Upper lobe of left lung (tissue), 4 donors: Measurements from ENCODE around the gene PVALB.
A peak's percentile ranks its signal among the peaks of the same experiment; 100 is the strongest.

Experiments used
- EP300 ChIP-seq, 4 donors: sonication (generic); formaldehyde crosslinking; IDR thresholded peaks; one replicate each; pipeline ENCODE4 v1.5.1; 2017; ENCODE audit warnings: antibody characterized with exemption in 4 of 4, control low read depth in 2 of 4
- POLR2A ChIP-seq, 4 donors: fragments of 450-650 bp; IDR thresholded peaks; one replicate each; pipeline ENCODE4 v1.5.1; 2016 to 2017; ENCODE audit warnings: antibody characterized with exemption in 4 of 4, mild to moderate bottlenecking in 2 of 4
- POLR2AphosphoS5 ChIP-seq, 2 donors: sonication (generic); formaldehyde crosslinking; IDR thresholded peaks; one replicate each; pipeline ENCODE4 v1.5.1; 2017; ENCODE audit warnings: antibody characterized with exemption in 2 of 2
- TF ChIP-seq, protein P1 (sequence below), 6 experiments: fragments of 450-650 bp in 4 of 6; fragments of 200-600 bp in 2 of 6; sonication (generic) in 2 of 6; IDR thresholded peaks; one replicate each; pipeline ENCODE4 v1.5.1; 2016 to 2019; ENCODE audit warnings: antibody characterized with exemption in 6 of 6

DNA sequence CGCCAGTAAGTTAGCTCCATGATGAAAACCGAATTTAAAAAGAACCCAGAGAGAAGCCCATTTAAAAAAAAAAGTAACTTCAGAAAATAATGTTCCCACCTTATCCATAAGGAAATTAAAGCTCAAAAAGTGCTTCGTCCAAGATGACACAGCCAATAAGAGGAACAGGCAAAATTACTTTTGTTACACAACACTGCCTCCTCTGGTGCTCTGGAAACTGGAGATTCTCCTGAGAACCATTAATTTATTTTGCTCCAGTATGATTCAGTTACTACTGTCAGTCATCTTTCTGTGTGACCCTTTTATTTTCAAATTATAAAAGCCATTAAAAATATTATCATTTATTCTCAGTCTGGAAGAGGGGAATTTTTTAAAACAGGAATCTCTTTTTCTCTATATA, 42.9 kb downstream of the PVALB start:
- TF ChIP-seq POLR2A (IDR thresholded peaks at IDR 0.05) (no peak), EP300 (IDR thresholded peaks at IDR 0.05) (no peak), POLR2AphosphoS5 (IDR thresholded peaks at IDR 0.05) (no peak)
- TF ChIP-seq, protein P1, sequence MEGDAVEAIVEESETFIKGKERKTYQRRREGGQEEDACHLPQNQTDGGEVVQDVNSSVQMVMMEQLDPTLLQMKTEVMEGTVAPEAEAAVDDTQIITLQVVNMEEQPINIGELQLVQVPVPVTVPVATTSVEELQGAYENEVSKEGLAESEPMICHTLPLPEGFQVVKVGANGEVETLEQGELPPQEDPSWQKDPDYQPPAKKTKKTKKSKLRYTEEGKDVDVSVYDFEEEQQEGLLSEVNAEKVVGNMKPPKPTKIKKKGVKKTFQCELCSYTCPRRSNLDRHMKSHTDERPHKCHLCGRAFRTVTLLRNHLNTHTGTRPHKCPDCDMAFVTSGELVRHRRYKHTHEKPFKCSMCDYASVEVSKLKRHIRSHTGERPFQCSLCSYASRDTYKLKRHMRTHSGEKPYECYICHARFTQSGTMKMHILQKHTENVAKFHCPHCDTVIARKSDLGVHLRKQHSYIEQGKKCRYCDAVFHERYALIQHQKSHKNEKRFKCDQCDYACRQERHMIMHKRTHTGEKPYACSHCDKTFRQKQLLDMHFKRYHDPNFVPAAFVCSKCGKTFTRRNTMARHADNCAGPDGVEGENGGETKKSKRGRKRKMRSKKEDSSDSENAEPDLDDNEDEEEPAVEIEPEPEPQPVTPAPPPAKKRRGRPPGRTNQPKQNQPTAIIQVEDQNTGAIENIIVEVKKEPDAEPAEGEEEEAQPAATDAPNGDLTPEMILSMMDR (IDR thresholded peaks at IDR 0.05), result peak in 2 of 6 experiments; percentile 17 to 33
